Stimulated activated memory B cell treated with anti-CD40 and anti-IgM and Interleukin-4, amounts not matched to agents 10 μg/mL and 1 μg/mL and 100 μg/mL, for 72 hours (primary cell): ENCODE data around the gene TMEM215.

ENCODE experiments used
- ATAC-seq: fragments of 150-1000 bp; cut with Tn5 transposase; 2 replicates; pipeline ENCODE4 v1.10.0; 2021
- H3K27ac Mint-ChIP-seq: one replicate; pipeline ENCODE4 v1.8.0; 2022; ENCODE audit warnings: mild to moderate bottlenecking, mixed read lengths
- H3K27me3 Mint-ChIP-seq: one replicate; pipeline ENCODE4 v1.8.0; 2022; ENCODE audit warnings: mixed read lengths
- H3K36me3 Mint-ChIP-seq: one replicate; pipeline ENCODE4 v1.8.0; 2022; ENCODE audit warnings: mixed read lengths
- H3K4me1 Mint-ChIP-seq: one replicate; pipeline ENCODE4 v1.8.0; 2022; ENCODE audit warnings: mixed read lengths
- H3K4me3 Mint-ChIP-seq: one replicate; pipeline ENCODE4 v1.8.0; 2022; ENCODE audit warnings: mild to moderate bottlenecking, moderate library complexity, mixed read lengths
- H3K9me3 Mint-ChIP-seq: one replicate; pipeline ENCODE4 v1.8.0; 2022; ENCODE audit warnings: mixed read lengths

TMEM215 gene

DNA sequence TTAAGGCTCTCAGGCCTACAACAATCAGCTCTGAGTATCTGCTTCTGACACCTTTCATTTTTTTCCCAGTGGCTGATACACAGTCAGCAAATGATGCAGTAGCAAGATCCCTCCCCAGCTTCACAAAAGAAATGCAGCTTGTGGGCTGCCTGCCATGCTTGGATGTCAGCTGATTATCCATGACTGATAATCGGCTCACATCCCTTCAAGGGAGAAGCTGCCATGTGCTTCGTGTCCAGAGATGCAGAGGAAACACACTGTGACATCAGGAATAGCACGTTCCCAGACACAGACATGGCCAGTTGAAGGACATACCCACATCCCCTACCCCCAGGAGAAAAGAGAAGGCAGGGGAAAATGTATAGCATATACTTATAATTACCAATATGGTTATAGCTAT is 27.9 kb downstream of the TMEM215 start:
- H3K27ac Mint-ChIP-seq, result no peak overlapping the region
- H3K36me3 Mint-ChIP-seq, result no peaks in the 10 kb centered on the region
- H3K9me3 Mint-ChIP-seq, result peaks cover 14% of the 10 kb centered on the region
- no peak for ATAC-seq
- no peaks in the 10 kb centered on the region for H3K4me1 Mint-ChIP-seq
- H3K27me3 Mint-ChIP-seq, result peaks cover 10% of the 10 kb centered on the region
- H3K4me3 Mint-ChIP-seq, result no peak overlapping the region

DNA sequence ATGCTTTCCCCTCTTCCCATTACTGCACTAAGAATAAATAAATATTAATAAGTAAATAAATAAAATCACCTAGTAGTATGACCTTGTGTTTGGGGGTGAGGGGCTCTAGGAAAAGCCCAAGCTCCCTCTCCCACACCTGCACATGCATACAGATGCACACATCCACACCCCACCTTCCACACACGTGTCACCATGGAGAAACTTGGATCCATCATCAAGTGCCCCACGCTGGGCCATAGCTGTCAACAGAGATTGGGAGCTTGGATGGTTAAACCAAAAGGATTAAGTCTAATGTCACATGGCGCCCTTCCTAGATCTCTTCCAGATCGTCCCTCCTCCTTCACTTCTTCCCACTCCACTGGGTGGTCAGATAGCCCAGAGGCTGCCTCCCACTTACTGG is 37.0 kb downstream of the TMEM215 start:
- Mint-ChIP-seq H3K4me3 (no peak overlapping the region), H3K27ac (no peak overlapping the region), H3K9me3 (no peaks in the 10 kb centered on the region), H3K27me3 (peaks cover 13% of the 10 kb centered on the region), H3K4me1 (no peaks in the 10 kb centered on the region), H3K36me3 (no peaks in the 10 kb centered on the region)
- no peak for ATAC-seq

DNA sequence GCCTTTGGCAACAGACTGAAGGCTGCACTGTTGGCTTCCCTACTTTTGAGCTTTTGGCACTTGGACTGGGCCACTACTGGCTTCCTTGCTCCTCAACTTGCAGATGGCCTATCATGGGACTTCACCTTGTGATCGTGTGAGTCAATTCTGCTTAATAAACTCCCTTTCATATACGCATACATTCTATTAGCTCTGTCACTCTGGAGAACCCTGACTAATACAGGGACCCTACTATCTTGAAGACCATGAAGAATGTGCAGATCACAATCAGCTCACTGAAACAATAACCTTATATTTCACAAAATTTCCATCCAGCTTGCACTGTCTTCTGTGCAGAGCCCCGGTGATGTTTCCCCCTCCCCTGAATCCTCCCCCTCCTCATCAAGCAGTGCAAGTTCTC is 39.8 kb downstream of the TMEM215 start:
- H3K27me3 Mint-ChIP-seq, result peaks cover 31% of the 10 kb centered on the region

DNA sequence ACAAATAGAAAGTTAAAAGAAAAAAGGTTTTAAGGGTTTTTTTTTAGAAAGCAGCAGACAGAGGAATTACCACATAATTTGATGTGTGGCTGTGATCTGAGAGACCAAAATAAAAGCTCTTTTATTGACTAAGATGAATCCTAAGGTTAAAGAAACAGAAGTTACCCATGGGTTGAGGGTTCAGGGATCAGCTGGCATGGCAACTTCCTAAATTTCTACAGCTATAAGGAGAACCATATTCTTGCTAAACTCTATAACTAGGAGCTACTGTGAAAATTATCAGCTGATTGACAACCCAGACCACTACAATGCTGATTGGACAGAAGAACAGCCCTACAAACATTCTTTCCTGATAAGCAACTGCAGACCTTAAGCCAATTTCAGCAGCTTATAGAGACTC is 40.2 kb downstream of the TMEM215 start:
- peaks cover 32% of the 10 kb centered on the region for H3K27me3 Mint-ChIP-seq
- ATAC-seq, result no peak
- no peaks in the 10 kb centered on the region for H3K9me3 Mint-ChIP-seq
- H3K4me3 Mint-ChIP-seq, result no peak overlapping the region
- H3K4me1 Mint-ChIP-seq, result no peaks in the 10 kb centered on the region
- no peaks in the 10 kb centered on the region for H3K36me3 Mint-ChIP-seq
- H3K27ac Mint-ChIP-seq, result no peak overlapping the region

More for the DNA sequence above, 39.8 kb downstream of the TMEM215 start:
- Mint-ChIP-seq H3K27ac (no peak overlapping the region), H3K36me3 (no peaks in the 10 kb centered on the region), H3K9me3 (no peaks in the 10 kb centered on the region), H3K4me3 (no peak overlapping the region), H3K4me1 (no peaks in the 10 kb centered on the region)
- no peak for ATAC-seq

DNA sequence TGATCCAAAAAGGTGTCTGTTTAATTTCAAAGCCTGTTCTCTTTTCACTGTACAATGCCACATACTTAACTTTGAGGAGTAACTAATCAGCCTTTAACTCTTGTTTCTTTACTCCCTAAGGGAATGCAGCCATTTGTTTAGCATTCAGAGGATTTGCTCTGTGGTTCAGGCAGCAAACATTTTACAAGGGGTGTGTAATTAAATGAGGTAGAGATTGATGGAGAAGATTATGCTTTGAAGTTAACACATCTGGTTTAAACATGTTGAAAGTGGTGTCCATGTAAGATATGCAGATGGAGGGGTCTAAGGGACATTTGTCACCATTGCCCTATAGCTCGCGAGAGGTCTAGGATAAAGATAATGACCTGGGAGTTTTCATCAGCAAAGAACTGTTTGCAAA is 41.9 kb downstream of the TMEM215 start:
- H3K27ac Mint-ChIP-seq, result no peak overlapping the region

DNA sequence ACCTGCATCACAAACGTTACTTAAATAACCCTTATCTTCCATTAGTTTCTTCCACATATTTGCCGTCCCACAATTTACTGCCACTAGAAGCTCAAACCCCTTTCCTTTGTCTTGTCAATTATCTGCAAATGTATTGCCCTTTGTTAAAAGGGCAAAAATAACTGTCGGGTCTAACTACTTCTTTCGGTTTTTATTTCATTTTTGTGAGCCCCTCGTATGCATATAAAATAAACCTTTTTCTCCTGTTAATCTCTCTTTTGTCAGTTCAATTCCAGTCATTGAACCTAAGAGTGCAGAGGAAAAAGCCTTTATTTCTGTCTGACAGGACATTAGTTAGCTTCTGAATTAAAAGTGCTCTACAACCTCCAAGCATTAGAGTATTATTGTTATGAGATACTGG is 45.5 kb downstream of the TMEM215 start:
- Mint-ChIP-seq H3K27ac (no peak overlapping the region), H3K4me3 (no peak overlapping the region), H3K4me1 (no peaks in the 10 kb centered on the region), H3K27me3 (peaks cover 34% of the 10 kb centered on the region), H3K9me3 (no peaks in the 10 kb centered on the region), H3K36me3 (no peaks in the 10 kb centered on the region)
- no peak for ATAC-seq

More for the DNA sequence above, 41.9 kb downstream of the TMEM215 start:
- no peak for ATAC-seq
- Mint-ChIP-seq H3K4me1 (no peaks in the 10 kb centered on the region), H3K36me3 (no peaks in the 10 kb centered on the region), H3K9me3 (no peaks in the 10 kb centered on the region), H3K27me3 (peaks cover 30% of the 10 kb centered on the region), H3K4me3 (no peak overlapping the region)

DNA sequence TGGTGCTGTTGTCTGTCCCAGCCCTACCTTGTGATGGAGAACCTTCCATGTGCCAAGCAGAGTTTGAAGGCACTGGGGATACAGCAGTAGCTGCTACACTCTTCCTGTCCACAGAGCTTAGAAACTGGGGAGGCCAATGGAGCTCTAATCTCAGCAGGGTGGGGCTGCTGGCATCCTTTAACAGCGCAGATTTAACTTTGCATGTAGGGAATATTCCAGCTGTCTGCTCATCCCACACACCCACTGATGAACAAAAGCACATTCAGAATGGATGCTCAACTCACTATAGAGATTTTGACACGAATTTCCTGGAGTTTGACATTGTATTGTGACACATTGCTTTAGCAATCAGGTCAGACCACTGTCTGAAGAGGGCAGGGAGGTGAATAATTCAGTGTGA is 49.0 kb downstream of the TMEM215 start:
- no peaks in the 10 kb centered on the region for H3K36me3 Mint-ChIP-seq
- peaks cover 30% of the 10 kb centered on the region for H3K27me3 Mint-ChIP-seq
- H3K4me1 Mint-ChIP-seq, result no peaks in the 10 kb centered on the region
- H3K9me3 Mint-ChIP-seq, result no peaks in the 10 kb centered on the region
- no peak overlapping the region for H3K27ac Mint-ChIP-seq
- H3K4me3 Mint-ChIP-seq, result no peak overlapping the region
- ATAC-seq, result no peak
